H1 (cell line): Measurements from ENCODE around the gene FANK1. TPM values are rescaled to one million over a fixed set of nuclear protein-coding genes. Genes with fewer than 3 reads are reported as not detected.

Source experiments
- CTCF ChIA-PET: fragments of 300-600 bp; sonication (Branson Sonifier 250); formaldehyde crosslinking; loops from one replicate; lab custom pipeline; 2021; ENCODE audit not compliant: partially characterized antibody; lab: Charles Lee
- POLR2A ChIA-PET: fragments of 300-600 bp; sonication (Branson Sonifier 250); formaldehyde crosslinking; loops from one replicate; lab custom pipeline; 2021; ENCODE audit warnings: inconsistent platforms; ENCODE audit not compliant: partially characterized antibody; lab: Charles Lee
- DNase-seq, 2 experiments: peaks; one replicate each; pipeline versions ENCODE4 v3.0.0 to v3.0.0-alpha.2; 2010 to 2022; ENCODE audit warnings: low spot score in 2 of 2, low read depth in 1 of 2, mixed read lengths in 1 of 2
- FAIRE-seq: peaks from 2 replicates; lab custom pipeline; 2011; peaks lifted over from hg19 to GRCh38; lab: Jason Lieb, UNC
- H2AFZ ChIP-seq: 2 replicates; pipeline ENCODE4 v1.8.1; 2012; ENCODE audit warnings: low read length, inconsistent platforms
- H2AK5ac ChIP-seq: 2 replicates; pipeline ENCODE4 v1.6.1; 2013; ENCODE audit warnings: low read depth, low read length
- H2BK120ac ChIP-seq: replicated peaks from 2 replicates; pipeline ENCODE3; 2013; ENCODE audit warnings: low read depth, low read length, inconsistent platforms
- H2BK12ac ChIP-seq: 2 replicates; pipeline ENCODE4 v1.6.1; 2013; ENCODE audit warnings: low read depth, low read length
- H2BK15ac ChIP-seq: 2 replicates; pipeline ENCODE4 v1.6.1; 2013; ENCODE audit warnings: low read length
- H2BK20ac ChIP-seq: 2 replicates; pipeline ENCODE4 v1.6.1; 2013; ENCODE audit warnings: low read length
- H2BK5ac ChIP-seq: 2 replicates; pipeline ENCODE4 v1.6.1; 2013; ENCODE audit warnings: low read depth, low read length
- H3K14ac ChIP-seq: 2 replicates; pipeline ENCODE4 v1.6.1; 2013; ENCODE audit warnings: inconsistent platforms; ENCODE audit not compliant: insufficient read length
- H3K18ac ChIP-seq: 2 replicates; pipeline ENCODE4 v1.6.1; 2013; ENCODE audit warnings: low read length; ENCODE audit errors: extremely low read depth
- H3K23ac ChIP-seq: 2 replicates; pipeline ENCODE4 v1.6.1; 2013; ENCODE audit warnings: inconsistent platforms; ENCODE audit not compliant: insufficient read length
- H3K23me2 ChIP-seq: 2 replicates; pipeline ENCODE4 v1.6.1; 2013; ENCODE audit warnings: low read depth, low read length
- H3K27ac ChIP-seq: 2 replicates; pipeline ENCODE4 v1.6.1; 2011; ENCODE audit warnings: low read depth, low read length, inconsistent platforms
- H3K27me3 ChIP-seq, 4 experiments: replicated peaks in 1 of 4; 1 replicate in 1 of 4; 2 replicates in 3 of 4; pipeline versions ENCODE4 v1.6.1 to v1.8.1; 2011 to 2013; ENCODE audit warnings: low read length in 3 of 4, mild to moderate bottlenecking in 3 of 4, inconsistent platforms in 2 of 4, mixed read lengths in 2 of 4, moderate library complexity in 1 of 4; ENCODE audit not compliant: control insufficient read depth in 3 of 4, insufficient read depth in 3 of 4; ENCODE audit errors: extremely low read depth in 1 of 4
- H3K36me3 ChIP-seq, 4 experiments: 2 replicates each; pipeline versions ENCODE4 v1.6.1 to v1.8.1; 2011 to 2013; ENCODE audit warnings: mild to moderate bottlenecking in 4 of 4, low read length in 3 of 4, moderate library complexity in 2 of 4, control low read depth in 1 of 4, inconsistent platforms in 1 of 4; ENCODE audit not compliant: insufficient read depth in 4 of 4, control insufficient read depth in 2 of 4
- H3K4ac ChIP-seq: replicated peaks from 2 replicates; pipeline ENCODE3; 2013; ENCODE audit warnings: low read length, low read depth, mixed read lengths, inconsistent platforms; ENCODE audit not compliant: insufficient read length
- H3K4me1 ChIP-seq, 4 experiments: replicated peaks in 1 of 4; 1 replicate in 1 of 4; 2 replicates in 3 of 4; pipeline versions ENCODE4 v1.6.1 to v1.8.1; 2011 to 2013; ENCODE audit warnings: low read length in 3 of 4, inconsistent platforms in 2 of 4, mixed read lengths in 1 of 4; ENCODE audit not compliant: insufficient read depth in 4 of 4, control insufficient read depth in 3 of 4
- H3K4me2 ChIP-seq, 2 experiments: 2 replicates each; pipeline versions ENCODE4 v1.6.1 to v1.8.1; 2011 to 2013; ENCODE audit warnings: low read depth in 2 of 2, low read length in 2 of 2, control low read depth in 1 of 2, inconsistent platforms in 1 of 2, mild to moderate bottlenecking in 1 of 2; ENCODE audit not compliant: insufficient read depth in 1 of 2
- H3K4me3 ChIP-seq, 4 experiments: fragments of 200-600, 300-600 bp in 1 of 4; sonication (generic), shearing (Covaris generic), sonication (Bioruptor Twin) in 1 of 4; 2 replicates each; pipeline versions ENCODE4 v1.5.1 to v1.8.1; 2011 to 2016; ENCODE audit warnings: low read length in 4 of 4, low read depth in 3 of 4, control low read depth in 2 of 4, inconsistent platforms in 2 of 4, mild to moderate bottlenecking in 2 of 4, mixed read lengths in 1 of 4, moderate library complexity in 1 of 4; ENCODE audit not compliant: insufficient read depth in 2 of 4; ENCODE audit errors: extremely low read depth in 1 of 4
- H3K56ac ChIP-seq: replicated peaks from 2 replicates; pipeline ENCODE3; 2013; ENCODE audit warnings: low read depth, mild to moderate bottlenecking, mixed read lengths, low read length, inconsistent platforms; ENCODE audit not compliant: insufficient read length
- H3K79me1 ChIP-seq: 2 replicates; pipeline ENCODE4 v1.6.1; 2013; ENCODE audit warnings: low read depth, low read length, control low read depth
- H3K79me2 ChIP-seq, 2 experiments: 2 replicates each; pipeline versions ENCODE4 v1.6.1 to v1.8.1; 2012 to 2013; ENCODE audit warnings: low read length in 2 of 2, mild to moderate bottlenecking in 2 of 2, inconsistent platforms in 1 of 2; ENCODE audit not compliant: insufficient read depth in 2 of 2, control insufficient read depth in 1 of 2
- H3K9ac ChIP-seq, 4 experiments: replicated peaks in 1 of 4; 1 replicate in 1 of 4; 2 replicates in 3 of 4; pipeline versions ENCODE4 v1.6.1 to v1.8.1; 2011 to 2013; ENCODE audit warnings: low read depth in 3 of 4, low read length in 3 of 4, control low read depth in 2 of 4, mild to moderate bottlenecking in 2 of 4, moderate library complexity in 2 of 4, inconsistent platforms in 1 of 4; ENCODE audit errors: extremely low read depth in 1 of 4
- H3K9me3 ChIP-seq, 2 experiments: 2 replicates each; pipeline versions ENCODE4 v1.6.1 to v1.8.1; 2012 to 2013; ENCODE audit warnings: mild to moderate bottlenecking in 2 of 2, moderate library complexity in 2 of 2, control low read depth in 1 of 2, inconsistent platforms in 1 of 2, low read depth in 1 of 2, low read length in 1 of 2, mixed read lengths in 1 of 2; ENCODE audit not compliant: insufficient read depth in 2 of 2
- H4K20me1 ChIP-seq, 2 experiments: replicated peaks in 1 of 2; 2 replicates each; pipeline versions ENCODE3 to v1.8.1; 2011 to 2013; ENCODE audit warnings: inconsistent platforms in 2 of 2, low read length in 2 of 2, mild to moderate bottlenecking in 1 of 2; ENCODE audit not compliant: insufficient read depth in 2 of 2, control insufficient read depth in 1 of 2
- H4K5ac ChIP-seq: 2 replicates; pipeline ENCODE4 v1.6.1; 2013; ENCODE audit warnings: low read length, low read depth, mixed read lengths, inconsistent platforms; ENCODE audit not compliant: insufficient read length
- H4K8ac ChIP-seq: 2 replicates; pipeline ENCODE4 v1.8.0; 2013; ENCODE audit warnings: mild to moderate bottlenecking, moderate library complexity, low read length, inconsistent platforms; ENCODE audit not compliant: insufficient read depth; ENCODE audit errors: extremely low read depth
- H4K91ac ChIP-seq: replicated peaks from 2 replicates; pipeline ENCODE3; 2013; ENCODE audit warnings: low read length, mixed read lengths, inconsistent platforms; ENCODE audit not compliant: insufficient read length
- BACH1 ChIP-seq: IDR thresholded peaks from 2 replicates; pipeline ENCODE4 v1.6.1; 2012; ENCODE audit warnings: low read length, improper control_type of control experiment
- BCL11A ChIP-seq, 2 experiments: IDR thresholded peaks; one replicate each; pipeline ENCODE4 v1.6.1; 2011; ENCODE audit warnings: low read depth in 2 of 2, low read length in 2 of 2, mild to moderate bottlenecking in 2 of 2
- E2F6 ChIP-seq: IDR thresholded peaks from 2 replicates; pipeline ENCODE4 v1.6.1; 2012; ENCODE audit warnings: inconsistent platforms
- JUN ChIP-seq: IDR thresholded peaks from 2 replicates; pipeline ENCODE4 v1.6.1; 2011; ENCODE audit warnings: low read depth, mild to moderate bottlenecking, improper control_type of control experiment, low read length
- POU5F1 ChIP-seq: IDR thresholded peaks from 2 replicates; pipeline ENCODE4 v1.6.1; 2011; ENCODE audit warnings: low read depth, mild to moderate bottlenecking, low read length, moderate library complexity
- RXRA ChIP-seq: IDR thresholded peaks from 2 replicates; pipeline ENCODE4 v1.6.1; 2011; ENCODE audit warnings: low read depth, mild to moderate bottlenecking, low read length, moderate library complexity; ENCODE audit not compliant: insufficient read depth
- SAP30 ChIP-seq: fragments of 300-600 bp; sonication (generic); IDR thresholded peaks from 2 replicates; pipeline ENCODE4 v1.7.1; 2012; ENCODE audit warnings: low read length, moderate library complexity, mild to moderate bottlenecking, inconsistent platforms; ENCODE audit not compliant: insufficient read depth, insufficient replicate concordance
- TBP ChIP-seq: IDR thresholded peaks from 2 replicates; pipeline ENCODE4 v1.6.1; 2011; ENCODE audit warnings: low read depth, low read length, improper control_type of control experiment
- TCF12 ChIP-seq: IDR thresholded peaks from 2 replicates; pipeline ENCODE4 v1.6.1; 2011; ENCODE audit warnings: low read depth, mild to moderate bottlenecking, low read length
- WGBS, 2 experiments: shearing (Covaris generic) in 1 of 2; methylation state at CpG; one replicate each; pipeline versions ENCODE4 v1.1.6 to v1.1.7; 2013 to 2015; ENCODE audit warnings: low lambda C conversion rate in 2 of 2, mixed read lengths in 2 of 2, inconsistent platforms in 1 of 2, low coverage in 1 of 2, missing lambda C conversion rate in 1 of 2; ENCODE audit not compliant: insufficient replicate concordance in 2 of 2, insufficient coverage in 1 of 2, insufficient read length in 1 of 2; ENCODE audit errors: extremely low coverage in 1 of 2, missing lambda C conversion rate in 1 of 2; 5-methylcytosine and 5-hydroxymethylcytosine counted together
- polyA plus RNA-seq, 7 experiments: library from polyadenylated mRNA; depleted of rRNA in 3 of 7; stranded (reverse) in 5 of 7; unstranded in 2 of 7; fragments of >200 nt in 5 of 7; fragments of 200-250 nt in 2 of 7; gene quantifications; 1 replicate in 5 of 7; 2 replicates in 1 of 7; 4 replicates in 1 of 7; pipeline versions ENCODE4 v1.2.1 to v1.2.3, GENCODE V29; 2011 to 2013; ENCODE audit warnings: missing spikeins in 2 of 7, mixed read lengths in 2 of 7
- total RNA-seq: library from RNA; stranded (reverse); fragmentation: NEBNext Ultra II Directional; extraction: Animal tissue kit (Norgen Biotek cat#: 25700); gene quantifications from 2 replicates; pipeline ENCODE4 v1.2.1, GENCODE V29; 2021
- TF ChIP-seq, protein P1 (sequence below): IDR thresholded peaks from 2 replicates; pipeline ENCODE4 v1.6.1; 2011; ENCODE audit warnings: low read length, improper control_type of control experiment

The FANK1 gene
- total and polyA plus RNA-seq, 2 of the 8 experiments (the other 6 are each of a cell fraction or from before 2014, with no cell fraction given): 1.2 TPM; not detected in 1

- Histone ChIP-seq H3K14ac (no peak overlapping the region), H2AFZ (no peak overlapping the region), H3K9ac (no peak overlapping the region), H3K27ac (no peak overlapping the region), H3K79me2 (no peaks in the 10 kb centered on the region), H3K4ac (no peak overlapping the region), H2BK120ac (no peak overlapping the region), H2BK12ac (no peak overlapping the region), H4K20me1 (no peaks in the 10 kb centered on the region), H3K79me1 (no peaks in the 10 kb centered on the region), H3K23ac (no peak overlapping the region), H3K27me3 (no peaks in the 10 kb centered on the region), H2BK15ac (no peak overlapping the region), H2BK5ac (no peak overlapping the region), H4K5ac (no peak overlapping the region), H3K36me3 (no peaks in the 10 kb centered on the region), H4K8ac (no peak overlapping the region), H3K56ac (no peak overlapping the region), H3K4me2 (no peak overlapping the region), H2BK20ac (no peak overlapping the region), H3K4me3 (no peak overlapping the region), H3K9me3 (no peaks in the 10 kb centered on the region), H2AK5ac (no peak overlapping the region), H3K18ac (no peak overlapping the region), H4K91ac (no peak overlapping the region), H3K4me1 (no peaks in the 10 kb centered on the region), H3K23me2 (no peaks in the 10 kb centered on the region)
- whole genome bisulfite sequencing, 2 experiments: 80% methylated on average over 6 of the region's 6 CpGs; no CpG with 5 or more reads in 1 of the 2 experiments
- no peak for FAIRE-seq
- CTCF ChIA-PET: interaction anchor here (0.9 to 2.8 kb wide), 3 partner anchors 19 to 392 kb away, joined by 3 to 9 read pairs (median 5); no protein-coding TSS in a partner anchor
- POLR2A ChIA-PET: no interaction called here
- no peak for DNase-seq
- no peak for TF ChIP-seq RXRA
- no peak for TF ChIP-seq BACH1
- TF ChIP-seq BCL11A (IDR thresholded peaks at IDR 0.05; ENCODE audit: low read depth in 2 of 2, low read length in 2 of 2): no peak
- no peak for TF ChIP-seq JUN
- TF ChIP-seq TBP: no peak
- TF ChIP-seq, protein P1, sequence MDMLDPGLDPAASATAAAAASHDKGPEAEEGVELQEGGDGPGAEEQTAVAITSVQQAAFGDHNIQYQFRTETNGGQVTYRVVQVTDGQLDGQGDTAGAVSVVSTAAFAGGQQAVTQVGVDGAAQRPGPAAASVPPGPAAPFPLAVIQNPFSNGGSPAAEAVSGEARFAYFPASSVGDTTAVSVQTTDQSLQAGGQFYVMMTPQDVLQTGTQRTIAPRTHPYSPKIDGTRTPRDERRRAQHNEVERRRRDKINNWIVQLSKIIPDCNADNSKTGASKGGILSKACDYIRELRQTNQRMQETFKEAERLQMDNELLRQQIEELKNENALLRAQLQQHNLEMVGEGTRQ: no peak
- TF ChIP-seq POU5F1: no peak
- TF ChIP-seq E2F6: no peak
- no peak for TF ChIP-seq TCF12
- no peak for TF ChIP-seq SAP30
These were observed 98.2 kb downstream of the FANK1 start for GRCh38 chr10:125994601-125995000.
